GM18517 (cell line): ENCODE measurements around the gene GFAP.
A peak's percentile ranks its signal among the peaks of the same experiment; 100 is the strongest.
"Not testable (repeated sequence)": the region's sequence is repeated elsewhere in the genome, so short reads cannot be mapped to it uniquely, and the experiment has no call there.

Experiments
- ATAC-seq: cut with Tn5 transposase; IDR thresholded peaks from one replicate; pipeline ENCODE4 v1.9.1; 2021; ENCODE audit warnings: mild to moderate bottlenecking, moderate library complexity; ENCODE audit not compliant: unreplicated experiment

Gene GFAP

GRCh38 chr17:44915321-44915726 lies at the start of gene GFAP:
GFAP (minus strand) TSS chr17:44915500; CDS start chr17:44915486, 14 bp downstream.
- ATAC-seq: no peak

- ATAC-seq: no peak
Observed at GRCh38 chr17:44961921-44962350, 46.6 kb upstream of the GFAP start.

- no peak for ATAC-seq
Observed at GRCh38 chr17:44960691-44961090, 45.4 kb upstream of the GFAP start.

GRCh38 chr17:44959821-44960531 lies 44.7 kb upstream of the GFAP start:
- ATAC-seq: no peak

GRCh38 chr17:44956998-44957981 lies 42.0 kb upstream of the GFAP start:
- ATAC-seq: no peak

- ATAC-seq: no peak
Observed at GRCh38 chr17:44955674-44956425, 40.5 kb upstream of the GFAP start.

- no peak for ATAC-seq
Observed at GRCh38 chr17:44952946-44953475, 37.7 kb upstream of the GFAP start.

GRCh38 chr17:44948315-44948795 lies 33.1 kb upstream of the GFAP start:
- ATAC-seq: no peak

- peak; percentile 91 for ATAC-seq
Observed at GRCh38 chr17:44947461-44948314, 32.4 kb upstream of the GFAP start, which contains the start of gene KIF18B. KIF18B (minus strand) TSS chr17:44947773; CDS start chr17:44936344, 11,429 bp downstream.

- not testable (repeated sequence) for ATAC-seq
Observed at GRCh38 chr17:44945652-44946051, 30.4 kb upstream of the GFAP start.

- no peak for ATAC-seq
Observed at GRCh38 chr17:44942456-44942855, 27.2 kb upstream of the GFAP start.

- ATAC-seq: no peak
Observed at GRCh38 chr17:44941712-44942331, 26.5 kb upstream of the GFAP start.

- ATAC-seq: no peak
Observed at GRCh38 chr17:44940768-44941167, 25.5 kb upstream of the GFAP start.

GRCh38 chr17:44940317-44940716 lies 25.0 kb upstream of the GFAP start:
- ATAC-seq: no peak

- ATAC-seq: no peak
Observed at GRCh38 chr17:44935116-44935515, 19.8 kb upstream of the GFAP start.

GRCh38 chr17:44934745-44935105 lies 19.4 kb upstream of the GFAP start:
- no peak for ATAC-seq

GRCh38 chr17:44933824-44934744 lies 18.8 kb upstream of the GFAP start:
- no peak for ATAC-seq

GRCh38 chr17:44932787-44933097 lies 17.4 kb upstream of the GFAP start:
- ATAC-seq: no peak
